Thymus (tissue), 11 donors: ENCODE measurements around the gene NOX5. TPM values are rescaled to one million over a fixed set of nuclear protein-coding genes. Genes with fewer than 3 reads are reported as not detected.

Source experiments
- DNase-seq, 9 donors: peaks; one replicate each; pipeline ENCODE4 v3.0.0-alpha.2; 2013; ENCODE audit warnings: low spot score in 9 of 9, low read depth in 6 of 9, missing footprints in 1 of 9
- H3K27ac ChIP-seq, 2 donors: one replicate each; pipeline ENCODE4 v1.5.1; 2013; ENCODE audit warnings: control low read depth in 1 of 2, low read depth in 1 of 2, low read length in 1 of 2, mild to moderate bottlenecking in 1 of 2, moderate library complexity in 1 of 2
- H3K27me3 ChIP-seq, 2 donors: one replicate each; pipeline ENCODE4 v1.5.1; 2013; ENCODE audit warnings: low read length in 1 of 2; ENCODE audit not compliant: control insufficient read depth in 2 of 2, insufficient read depth in 1 of 2
- H3K36me3 ChIP-seq, 2 donors: one replicate each; pipeline ENCODE4 v1.5.1; 2013; ENCODE audit warnings: low read length in 1 of 2, mild to moderate bottlenecking in 1 of 2, moderate library complexity in 1 of 2; ENCODE audit not compliant: control insufficient read depth in 2 of 2, insufficient read depth in 2 of 2
- H3K4me1 ChIP-seq, 2 donors: one replicate each; pipeline ENCODE4 v1.5.1; 2013; ENCODE audit warnings: low read length in 2 of 2; ENCODE audit not compliant: control insufficient read depth in 2 of 2, insufficient read depth in 2 of 2
- H3K4me3 ChIP-seq, 2 donors: one replicate each; pipeline ENCODE4 v1.5.1; 2013; ENCODE audit warnings: low read length in 2 of 2, control low read depth in 1 of 2, mild to moderate bottlenecking in 1 of 2
- H3K9me3 ChIP-seq, 2 donors: one replicate each; pipeline ENCODE4 v1.5.1; 2013; ENCODE audit warnings: low read length in 1 of 2, mild to moderate bottlenecking in 1 of 2; ENCODE audit not compliant: control insufficient read depth in 2 of 2, insufficient read depth in 1 of 2
- WGBS: extraction: QIAGEN DNeasy Blood & Tissue Kit; methylation state at CpG from one replicate; pipeline ENCODE4 v1.1.7; 2013; 5-methylcytosine and 5-hydroxymethylcytosine counted together
- polyA plus RNA-seq: library from polyadenylated mRNA; stranded (reverse); fragments of 200-250 nt; gene quantifications from one replicate; pipeline ENCODE4 v1.2.3, GENCODE V29; 2013
- total RNA-seq: library from RNA; stranded (reverse); fragments of 120-200 nt; gene quantifications from one replicate; pipeline ENCODE4 v1.2.4, GENCODE V29; 2013
- donor health status: healthy.

The NOX5 gene
- total and polyA plus RNA-seq, 2 donors, result 0.19 to 0.66 TPM

GRCh38 chr15:69100821-69101220 is 86.3 kb downstream of the NOX5 start:
- H3K4me3 ChIP-seq, result no peak overlapping the region
- H3K27ac ChIP-seq, result no peak overlapping the region
- no peak for DNase-seq
- no peaks in the 10 kb centered on the region for H3K9me3 ChIP-seq
- WGBS, result 92% methylated on average over 2 of the region's 2 CpGs
- no peaks in the 10 kb centered on the region for H3K36me3 ChIP-seq
- H3K27me3 ChIP-seq, result no peaks in the 10 kb centered on the region
- H3K4me1 ChIP-seq, result no peaks in the 10 kb centered on the region

- Histone ChIP-seq H3K4me3 (no peak overlapping the region), H3K27ac (no peak overlapping the region), H3K36me3 (no peaks in the 10 kb centered on the region), H3K9me3 (no peaks in the 10 kb centered on the region), H3K27me3 (no peaks in the 10 kb centered on the region), H3K4me1 (no peaks in the 10 kb centered on the region)
- no peak for DNase-seq
- 90% methylated on average over 12 of the region's 12 CpGs for WGBS
These were observed 89.7 kb downstream of the NOX5 start for GRCh38 chr15:69104050-69104750.

- H3K27ac ChIP-seq, result no peak overlapping the region
- WGBS, result 97% methylated on average over 3 of the region's 3 CpGs
These were observed 91.0 kb downstream of the NOX5 start for GRCh38 chr15:69105451-69105985.

GRCh38 chr15:69107025-69107620 is 92.6 kb downstream of the NOX5 start:
- Histone ChIP-seq H3K27me3 (no peaks in the 10 kb centered on the region), H3K27ac (no peak overlapping the region), H3K9me3 (no peaks in the 10 kb centered on the region), H3K36me3 (no peaks in the 10 kb centered on the region), H3K4me1 (no peaks in the 10 kb centered on the region), H3K4me3 (no peak overlapping the region)
- DNase-seq, result no peak
- 18% methylated on average over 4 of the region's 4 CpGs for WGBS

More at GRCh38 chr15:69105451-69105985, 91.0 kb downstream of the NOX5 start:
- no peak for DNase-seq
- H3K4me3 ChIP-seq, result no peak overlapping the region
- H3K4me1 ChIP-seq, result no peaks in the 10 kb centered on the region
- H3K9me3 ChIP-seq, result no peaks in the 10 kb centered on the region
- no peaks in the 10 kb centered on the region for H3K27me3 ChIP-seq
- H3K36me3 ChIP-seq, result no peaks in the 10 kb centered on the region

Other genes starting within 250 kb of the NOX5 start
- 142 TPM for gene ANP32A, start 193.8 kb upstream of the NOX5 start, total RNA-seq
- 115 TPM for gene ANP32A, start 193.8 kb upstream of the NOX5 start, polyA plus RNA-seq
- gene SPESP1, start 84.2 kb upstream of the NOX5 start, total RNA-seq, result 3.7 TPM
- gene SPESP1, start 84.2 kb upstream of the NOX5 start, polyA plus RNA-seq, result 3.8 TPM
- 12.8 TPM for gene GLCE, start 145.9 kb downstream of the NOX5 start, total RNA-seq
- gene GLCE, start 145.9 kb downstream of the NOX5 start, polyA plus RNA-seq, result 7.3 TPM